NB4 (cell line): ENCODE data around the gene PDIA2.
A peak's percentile ranks its signal among the peaks of the same experiment; 100 is the strongest.

Source experiments
- DNase-seq: peaks from one replicate; pipeline ENCODE4 v3.0.0; 2010; ENCODE audit warnings: low read depth
- H3K4me3 ChIP-seq: one replicate; pipeline ENCODE4 v1.5.1; 2011; ENCODE audit warnings: mild to moderate bottlenecking, low read depth, low read length, moderate library complexity
- CTCF ChIP-seq: IDR thresholded peaks from one replicate; pipeline ENCODE4 v1.5.1; 2012; ENCODE audit warnings: low read depth, low read length
- MAX ChIP-seq: IDR thresholded peaks from 2 replicates; pipeline ENCODE4 v1.6.1; 2011; ENCODE audit warnings: low read depth, low read length
- MYC ChIP-seq: IDR thresholded peaks from 2 replicates; pipeline ENCODE4 v1.6.1; 2011; ENCODE audit warnings: low read depth, low read length
- POLR2A ChIP-seq: IDR thresholded peaks from 2 replicates; pipeline ENCODE4 v1.6.1; 2011; ENCODE audit warnings: mild to moderate bottlenecking; ENCODE audit not compliant: insufficient read length; ENCODE audit errors: extremely low read depth

PDIA2 gene

GRCh38 chr16:301235-301634, 18.3 kb downstream of the PDIA2 start:
- no peak overlapping the region for H3K4me3 ChIP-seq
- no peak for DNase-seq
- TF ChIP-seq MAX (no peak), MYC (no peak), POLR2A (no peak), CTCF (no peak)

- DNase-seq: no peak
- no peak for TF ChIP-seq CTCF
- no peak overlapping the region for H3K4me3 ChIP-seq
These were observed 19.0 kb downstream of the PDIA2 start for GRCh38 chr16:301950-302349.

- no peak overlapping the region for H3K4me3 ChIP-seq
- DNase-seq: peak; percentile 44
- TF ChIP-seq MYC (no peak), CTCF (no peak), MAX (no peak), POLR2A (no peak)
These were observed 21.0 kb downstream of the PDIA2 start for GRCh38 chr16:303760-304505.

- no peak overlapping the region for H3K4me3 ChIP-seq
- TF ChIP-seq MAX (no peak), POLR2A (no peak), CTCF (no peak), MYC (no peak)
- DNase-seq: no peak
These were observed 23.1 kb downstream of the PDIA2 start for GRCh38 chr16:305916-306626.

GRCh38 chr16:306911-307370, 24.0 kb downstream of the PDIA2 start:
- no peak for TF ChIP-seq MAX
- TF ChIP-seq POLR2A: no peak
- TF ChIP-seq CTCF: no peak
- TF ChIP-seq MYC: no peak
- no peak overlapping the region for H3K4me3 ChIP-seq
- DNase-seq: no peak
